ES-I3 (cell line): ENCODE data around the gene SYCE1L.

ENCODE experiments used
- H3K36me3 ChIP-seq: 2 replicates; pipeline ENCODE4 v1.6.1; 2013; ENCODE audit warnings: mild to moderate bottlenecking, low read length, control low read depth, moderate library complexity; ENCODE audit not compliant: insufficient read depth
- H3K4me1 ChIP-seq: 2 replicates; pipeline ENCODE4 v1.6.1; 2013; ENCODE audit warnings: mild to moderate bottlenecking, control low read depth, low read length; ENCODE audit not compliant: insufficient read depth
- H3K9ac ChIP-seq: 2 replicates; pipeline ENCODE4 v1.6.1; 2013; ENCODE audit warnings: low read depth, mild to moderate bottlenecking, low read length, moderate library complexity
- H3K9me3 ChIP-seq: 2 replicates; pipeline ENCODE4 v1.6.1; 2013; ENCODE audit warnings: mild to moderate bottlenecking, low read length, moderate library complexity; ENCODE audit not compliant: control insufficient read depth, insufficient read depth

SYCE1L gene

DNA sequence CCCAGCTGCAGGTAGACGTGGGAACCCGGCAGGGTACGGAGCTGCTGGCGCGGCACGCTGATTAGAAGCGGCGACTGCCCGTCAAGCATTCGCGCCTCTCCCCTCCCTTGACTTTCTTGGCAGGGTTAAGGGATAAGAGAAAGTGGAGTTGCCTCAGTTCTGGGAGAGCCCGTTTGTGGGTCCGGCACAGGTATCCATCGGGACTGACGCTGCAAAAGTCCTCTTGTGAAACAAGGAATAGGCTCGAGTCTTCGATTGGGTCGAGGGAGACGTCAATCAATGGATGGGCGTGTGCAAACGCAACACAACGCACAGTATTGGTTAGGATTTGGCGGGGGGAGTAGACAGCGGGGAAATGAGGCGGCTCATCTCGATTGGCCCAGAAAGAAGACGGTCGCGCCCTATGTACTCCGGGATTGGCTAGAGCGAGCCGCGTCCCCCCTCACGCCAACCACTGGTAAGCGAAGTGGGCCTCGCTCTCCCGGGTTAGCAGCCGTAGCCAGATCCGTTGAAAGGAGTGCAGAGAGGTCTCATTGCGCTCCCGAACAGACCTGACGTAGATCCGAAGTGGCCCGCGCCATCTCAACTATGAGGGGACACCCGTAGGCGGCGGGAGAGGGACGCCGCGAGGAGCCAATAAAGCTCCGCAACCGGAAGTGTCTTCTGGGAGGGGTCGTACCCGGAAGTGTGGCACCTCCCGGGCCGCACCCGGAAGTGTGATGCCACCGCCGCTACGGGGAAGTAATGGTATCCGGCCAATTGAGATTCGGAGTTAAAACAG lies 8.5 kb upstream of the SYCE1L start, which contains the start of gene MON1B:
Gene MON1B, plus strand, starts transcription at position 713 of the 781 bp plus-strand sequence. CDS start 296 bp downstream, outside the sequence.
- Histone ChIP-seq H3K9me3 (no peaks in the 10 kb centered on the region), H3K4me1 (peaks cover 6% of the 10 kb centered on the region; the same call in 1 of the 2 replicates), H3K9ac (peak within 1 kb of the TSS; percentile 71), H3K36me3 (no peaks in the 10 kb centered on the region)

DNA sequence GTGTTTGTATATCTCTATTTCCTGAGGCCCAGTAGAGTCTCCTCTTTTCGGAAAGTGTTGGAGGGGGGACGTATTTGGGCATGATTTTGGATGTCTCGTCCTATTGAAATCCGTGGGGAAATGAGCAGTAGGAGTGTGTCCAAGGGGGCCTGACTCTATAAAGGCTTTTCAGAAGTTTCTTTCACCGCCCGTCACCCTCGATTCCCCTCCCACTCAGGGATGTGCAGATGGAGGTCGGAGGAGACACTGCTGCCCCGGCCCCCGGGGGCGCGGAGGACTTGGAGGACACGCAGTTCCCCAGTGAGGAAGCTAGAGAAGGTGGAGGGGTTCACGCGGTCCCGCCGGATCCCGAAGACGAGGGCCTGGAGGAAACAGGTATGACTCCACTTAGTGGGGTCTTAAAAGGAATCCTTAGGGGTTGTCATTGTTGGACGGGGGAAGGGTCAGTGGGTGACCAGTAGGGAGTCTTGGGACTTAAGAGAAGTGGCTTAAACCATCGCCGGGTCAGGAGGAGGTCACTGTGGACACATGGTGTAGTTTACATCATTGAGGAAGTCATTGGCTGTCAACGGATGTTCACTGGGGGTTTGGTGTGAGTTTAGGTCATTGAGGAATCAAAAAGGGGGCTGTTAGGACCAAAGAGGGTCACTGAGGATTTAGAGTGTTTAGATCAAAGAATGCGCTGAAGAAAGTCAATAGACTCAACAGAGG lies 7.8 kb upstream of the SYCE1L start:
- Histone ChIP-seq H3K4me1 (peaks cover 6% of the 10 kb centered on the region; the same call in 1 of the 2 replicates), H3K36me3 (no peaks in the 10 kb centered on the region), H3K9me3 (no peaks in the 10 kb centered on the region), H3K9ac (peak overlapping the region; percentile 71)

DNA sequence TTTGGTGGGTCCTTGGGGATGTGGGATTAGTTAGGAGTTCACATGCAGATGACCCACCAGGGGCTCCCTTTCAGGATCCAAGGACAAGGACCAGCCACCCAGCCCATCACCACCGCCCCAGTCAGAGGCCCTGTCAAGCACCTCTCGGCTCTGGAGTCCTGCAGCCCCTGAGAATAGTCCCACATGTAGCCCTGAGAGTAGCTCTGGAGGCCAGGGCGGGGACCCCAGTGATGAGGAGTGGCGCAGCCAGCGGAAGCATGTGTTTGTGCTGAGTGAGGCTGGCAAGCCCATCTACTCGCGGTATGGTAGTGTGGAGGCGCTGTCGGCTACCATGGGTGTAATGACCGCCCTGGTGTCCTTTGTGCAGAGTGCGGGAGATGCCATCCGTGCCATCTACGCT lies 5.8 kb upstream of the SYCE1L start:
- Histone ChIP-seq H3K36me3 (no peaks in the 10 kb centered on the region), H3K9ac (no peak overlapping the region), H3K9me3 (no peaks in the 10 kb centered on the region), H3K4me1 (peaks cover 6% of the 10 kb centered on the region; the same call in 1 of the 2 replicates)

DNA sequence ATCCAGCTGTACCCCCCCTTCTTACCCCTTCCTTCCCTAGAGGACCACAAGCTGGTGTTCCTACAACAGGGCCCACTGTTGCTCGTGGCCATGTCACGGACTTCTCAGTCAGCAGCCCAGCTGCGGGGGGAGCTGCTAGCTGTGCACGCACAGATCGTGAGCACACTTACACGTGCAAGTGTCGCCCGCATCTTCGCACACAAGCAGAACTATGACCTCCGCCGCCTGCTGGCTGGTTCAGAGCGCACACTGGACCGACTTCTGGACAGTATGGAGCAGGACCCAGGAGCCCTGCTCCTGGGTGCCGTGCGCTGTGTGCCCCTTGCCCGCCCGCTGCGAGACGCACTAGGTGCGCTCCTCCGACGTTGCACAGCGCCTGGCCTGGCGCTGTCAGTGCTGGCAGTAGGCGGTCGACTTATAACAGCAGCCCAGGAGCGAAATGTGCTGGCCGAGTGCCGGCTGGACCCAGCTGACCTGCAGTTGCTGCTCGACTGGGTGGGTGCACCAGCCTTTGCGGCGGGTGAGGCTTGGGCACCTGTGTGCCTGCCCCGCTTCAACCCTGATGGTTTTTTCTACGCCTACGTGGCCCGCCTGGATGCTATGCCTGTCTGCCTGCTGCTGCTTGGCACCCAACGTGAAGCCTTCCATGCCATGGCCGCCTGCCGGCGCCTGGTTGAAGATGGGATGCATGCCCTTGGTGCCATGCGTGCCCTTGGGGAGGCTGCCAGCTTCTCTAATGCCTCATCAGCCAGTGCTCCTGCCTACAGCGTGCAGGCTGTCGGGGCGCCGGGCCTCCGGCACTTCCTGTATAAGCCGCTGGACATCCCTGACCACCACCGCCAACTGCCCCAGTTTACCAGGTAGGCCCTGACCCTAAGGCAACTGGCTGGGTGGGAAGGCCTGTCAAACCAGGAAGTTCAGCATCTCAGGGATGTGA lies 4.6 kb upstream of the SYCE1L start:
- no peaks in the 10 kb centered on the region for H3K9me3 ChIP-seq

DNA sequence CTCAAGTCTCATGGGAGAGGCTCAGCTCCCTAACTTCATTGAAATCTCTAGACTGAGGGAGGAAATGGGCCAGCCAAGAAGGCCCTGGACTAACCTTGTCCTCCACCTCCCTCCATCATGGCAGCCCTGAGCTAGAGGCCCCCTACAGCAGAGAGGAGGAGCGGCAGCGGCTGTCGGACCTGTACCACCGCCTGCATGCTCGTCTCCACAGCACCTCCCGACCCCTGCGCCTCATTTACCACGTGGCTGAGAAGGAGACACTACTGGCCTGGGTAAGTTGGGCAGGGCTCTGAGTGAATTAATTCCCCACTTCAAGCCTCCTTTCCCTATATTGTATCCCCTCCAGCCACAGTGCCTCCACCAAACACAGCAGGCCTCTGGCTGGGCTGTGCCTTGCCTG lies 3.8 kb upstream of the SYCE1L start:
- Histone ChIP-seq H3K36me3 (no peaks in the 10 kb centered on the region), H3K9ac (no peak overlapping the region), H3K9me3 (no peaks in the 10 kb centered on the region), H3K4me1 (peaks cover 6% of the 10 kb centered on the region; the same call in 1 of the 2 replicates)

More for the DNA sequence above, 4.6 kb upstream of the SYCE1L start:
- no peaks in the 10 kb centered on the region for H3K36me3 ChIP-seq
- peaks cover 6% of the 10 kb centered on the region; the same call in 1 of the 2 replicates for H3K4me1 ChIP-seq
- H3K9ac ChIP-seq = no peak overlapping the region

DNA sequence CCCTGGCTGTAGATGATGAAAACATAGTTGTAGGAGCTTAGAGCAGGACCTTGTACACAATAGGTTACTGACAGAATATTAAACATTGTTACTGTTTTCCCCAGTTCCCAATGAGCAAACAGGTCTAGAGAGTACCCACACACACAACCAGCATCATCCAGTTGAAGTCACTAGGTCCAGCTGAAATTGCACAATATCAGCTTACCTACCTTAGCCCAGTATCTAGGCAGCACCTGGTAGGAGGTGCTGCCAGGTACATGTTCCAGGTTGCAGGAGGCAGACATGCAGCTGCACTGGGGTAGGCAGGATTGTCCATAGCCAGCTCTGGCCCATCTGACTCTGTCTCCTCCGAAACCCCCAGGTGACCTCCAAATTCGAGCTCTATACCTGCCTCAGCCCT lies 1.5 kb upstream of the SYCE1L start:
- Histone ChIP-seq H3K36me3 (no peaks in the 10 kb centered on the region), H3K4me1 (no peaks in the 10 kb centered on the region), H3K9ac (no peak overlapping the region), H3K9me3 (no peaks in the 10 kb centered on the region)

DNA sequence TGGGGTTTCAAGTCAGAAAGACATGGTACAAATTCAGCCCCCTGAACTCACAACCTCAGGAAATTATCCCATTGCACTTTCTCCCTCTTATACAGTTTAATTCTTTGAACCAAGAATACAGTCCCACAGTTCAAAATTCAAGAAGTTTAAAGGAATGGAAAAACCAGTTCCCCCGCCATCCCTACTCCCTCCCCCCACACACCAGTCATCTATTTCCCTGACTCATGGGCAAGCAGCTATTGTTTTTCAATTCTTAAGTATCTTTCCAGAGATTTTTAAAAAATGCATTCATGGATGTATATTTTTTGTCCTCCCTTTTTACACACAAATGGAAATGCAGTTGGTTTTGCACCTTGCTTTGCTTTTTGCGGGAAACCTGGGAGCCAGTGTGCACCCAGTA lies 7.3 kb downstream of the SYCE1L start:
- Histone ChIP-seq H3K9ac (no peak overlapping the region), H3K36me3 (no peaks in the 10 kb centered on the region), H3K9me3 (no peaks in the 10 kb centered on the region), H3K4me1 (peaks cover 19% of the 10 kb centered on the region)

DNA sequence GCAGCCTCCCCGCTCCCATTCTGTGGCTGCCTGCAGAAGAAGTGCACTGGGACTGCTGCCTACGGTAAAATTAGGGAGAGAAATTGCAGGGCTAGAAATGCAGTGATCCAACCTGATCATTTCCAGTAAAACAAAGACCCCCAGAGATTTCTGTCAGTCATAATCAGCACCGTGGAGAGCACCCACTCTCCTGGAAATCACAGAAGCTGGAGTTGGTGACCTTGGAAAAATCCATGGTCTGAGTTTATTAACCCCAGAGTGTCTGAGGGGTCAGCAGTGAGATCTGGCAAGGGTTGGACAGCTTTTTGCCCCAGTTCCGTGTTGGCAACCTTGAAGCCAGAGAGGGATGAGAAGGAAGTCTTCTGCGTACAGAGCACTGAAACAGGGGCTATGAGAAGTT lies 7.8 kb downstream of the SYCE1L start:
- Histone ChIP-seq H3K9ac (no peak overlapping the region), H3K36me3 (no peaks in the 10 kb centered on the region), H3K9me3 (no peaks in the 10 kb centered on the region), H3K4me1 (peaks cover 20% of the 10 kb centered on the region)

DNA sequence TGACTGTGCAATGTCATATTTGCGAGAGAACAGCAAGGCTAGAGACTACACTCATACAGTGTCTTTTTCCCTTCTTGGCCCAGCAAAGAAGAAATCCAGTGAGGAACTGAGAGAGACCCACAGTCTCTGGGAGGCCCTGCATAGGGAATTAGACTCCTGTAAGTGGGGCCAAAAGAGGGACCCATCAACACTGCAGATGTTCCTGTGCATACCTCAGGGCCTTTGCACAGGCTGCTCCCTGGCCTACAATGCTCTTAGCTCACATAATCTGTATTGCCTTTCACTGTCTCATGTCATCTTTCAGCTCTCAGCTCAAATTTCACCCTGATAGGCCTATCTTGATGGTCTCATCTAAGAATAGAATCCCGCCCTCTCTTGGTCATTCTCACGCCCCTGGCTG lies 9.2 kb downstream of the SYCE1L start:
- H3K36me3 ChIP-seq = no peaks in the 10 kb centered on the region
- no peak overlapping the region for H3K9ac ChIP-seq
- peaks cover 22% of the 10 kb centered on the region for H3K4me1 ChIP-seq
- no peaks in the 10 kb centered on the region for H3K9me3 ChIP-seq

DNA sequence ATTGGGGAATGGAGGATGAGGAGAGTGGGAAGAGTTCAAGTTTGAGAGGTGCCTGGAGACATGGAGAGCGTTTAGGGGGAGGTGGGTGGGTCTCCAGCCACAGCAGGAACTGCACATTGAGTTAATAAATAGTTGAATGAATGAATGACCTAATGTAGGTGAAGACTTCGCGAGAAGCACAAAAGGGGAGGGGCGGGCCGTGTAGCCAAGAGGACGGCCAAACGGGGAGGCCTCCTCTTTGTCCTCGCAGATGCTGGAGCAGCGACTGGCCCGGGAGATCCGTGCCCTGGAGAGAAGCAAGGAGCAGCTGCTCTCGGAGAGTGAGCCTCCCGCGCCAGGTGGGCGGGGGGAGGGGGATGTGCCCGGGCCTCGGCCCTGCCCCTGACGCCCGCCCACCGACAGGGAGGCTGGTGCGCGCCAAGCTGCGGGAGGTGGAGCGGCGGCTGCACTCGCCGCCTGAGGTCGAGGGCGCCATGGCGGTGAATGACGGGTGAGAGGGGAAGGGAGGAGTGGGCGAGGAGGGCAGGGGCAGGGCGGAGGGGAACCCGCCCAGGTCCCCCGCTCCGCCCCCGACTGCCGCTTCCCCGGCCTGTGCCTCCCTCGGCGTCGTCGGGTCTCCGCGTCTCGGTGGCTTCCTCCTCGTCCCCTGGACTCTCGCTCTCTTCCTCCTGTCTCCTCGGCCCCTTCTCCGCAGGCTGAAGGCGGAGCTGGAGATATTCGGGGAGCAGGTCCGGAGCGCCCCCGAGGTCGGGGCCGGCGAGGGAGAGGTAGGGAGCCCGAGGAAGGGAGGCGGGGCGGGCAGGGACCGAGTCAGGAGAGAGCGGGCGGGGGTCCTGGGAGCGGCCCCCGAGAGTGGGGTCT lies 12.9 kb downstream of the SYCE1L start:
- H3K9me3 ChIP-seq = no peaks in the 10 kb centered on the region
- H3K9ac ChIP-seq = peak overlapping the region; percentile 74
- peaks cover 13% of the 10 kb centered on the region for H3K4me1 ChIP-seq
- no peaks in the 10 kb centered on the region for H3K36me3 ChIP-seq

DNA sequence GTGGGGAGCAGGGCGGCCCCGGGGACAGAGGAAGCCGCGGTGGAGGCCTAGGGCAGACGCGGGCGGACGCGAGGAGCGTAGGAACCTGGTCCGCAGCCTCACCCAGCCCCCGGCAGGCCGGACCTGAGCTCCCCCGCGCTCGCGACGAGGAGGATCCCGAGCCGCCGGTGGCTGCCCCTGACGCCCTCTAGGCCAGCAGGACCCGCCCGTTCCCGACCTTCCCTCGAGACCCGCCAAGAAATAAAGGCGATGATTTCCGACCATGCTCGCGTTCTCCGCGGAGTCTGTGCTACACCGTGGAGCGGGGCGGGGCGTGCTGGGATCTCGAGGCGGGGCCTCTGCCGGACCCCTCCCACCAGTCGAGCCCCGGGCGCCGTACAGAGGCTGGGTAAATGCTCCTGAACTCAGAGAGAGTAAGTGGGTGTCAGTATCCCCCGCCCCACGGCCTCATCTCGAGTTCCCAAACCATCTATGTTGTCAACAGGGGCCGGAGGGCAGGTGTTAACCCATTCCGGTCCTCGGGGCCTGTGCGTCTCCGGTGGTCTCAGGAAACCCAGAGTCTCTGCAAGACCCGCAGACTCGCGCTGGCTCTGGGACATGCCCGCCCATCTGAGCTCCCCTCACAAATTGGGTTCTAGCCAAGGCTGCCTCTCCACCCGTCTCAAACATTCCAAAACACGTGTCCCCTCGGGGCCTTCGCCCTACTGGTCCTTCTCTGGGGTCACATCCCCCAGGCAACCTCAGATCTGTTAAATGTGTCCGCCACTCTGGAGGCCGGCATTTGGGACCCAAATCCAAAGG lies 13.7 kb downstream of the SYCE1L start:
- Histone ChIP-seq H3K36me3 (no peaks in the 10 kb centered on the region), H3K9ac (peak overlapping the region; percentile 74), H3K4me1 (peaks cover 9% of the 10 kb centered on the region), H3K9me3 (no peaks in the 10 kb centered on the region)

DNA sequence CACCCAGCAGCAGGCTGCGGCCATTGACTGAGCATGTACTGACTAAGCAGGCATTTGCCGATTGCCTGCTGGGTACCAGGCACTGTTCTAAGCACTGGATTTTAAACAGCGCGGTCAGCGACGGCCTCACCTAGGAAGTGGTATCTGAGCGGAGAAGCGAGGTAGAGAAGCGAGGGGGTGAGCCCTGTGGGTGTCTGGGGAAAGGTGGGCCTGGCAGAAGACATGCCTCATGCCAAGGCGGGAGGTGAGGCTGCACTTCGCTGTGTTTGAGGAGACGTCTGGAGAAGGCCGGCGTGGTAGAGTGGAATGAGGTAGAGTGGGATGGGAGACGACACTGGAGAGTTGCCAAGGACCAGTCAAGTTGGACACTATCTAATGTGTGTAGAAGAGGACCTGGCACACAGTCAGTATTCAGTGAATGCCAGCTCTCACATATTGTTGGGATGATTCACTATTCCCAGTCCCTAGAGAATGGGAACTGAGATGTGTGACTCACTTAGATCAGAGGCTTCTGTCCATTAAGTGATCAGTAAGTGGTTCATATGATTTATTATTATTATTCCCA lies 14.4 kb downstream of the SYCE1L start:
- peaks cover 9% of the 10 kb centered on the region for H3K4me1 ChIP-seq
- H3K9ac ChIP-seq = peak overlapping the region; percentile 74; the same call in 1 of the 2 replicates
- no peaks in the 10 kb centered on the region for H3K9me3 ChIP-seq
- no peaks in the 10 kb centered on the region for H3K36me3 ChIP-seq
